Brain pericyte (primary cell): Measurements from ENCODE around the gene CAMTA1.
"Not testable (repeated sequence)": the region's sequence is repeated elsewhere in the genome, so short reads cannot be mapped to it uniquely, and the experiment has no call there.

Experiments
- DNase-seq: peaks from one replicate; pipeline ENCODE4 v3.0.0-alpha.2; 2012; ENCODE audit warnings: low read depth, low spot score

CAMTA1 gene

DNA sequence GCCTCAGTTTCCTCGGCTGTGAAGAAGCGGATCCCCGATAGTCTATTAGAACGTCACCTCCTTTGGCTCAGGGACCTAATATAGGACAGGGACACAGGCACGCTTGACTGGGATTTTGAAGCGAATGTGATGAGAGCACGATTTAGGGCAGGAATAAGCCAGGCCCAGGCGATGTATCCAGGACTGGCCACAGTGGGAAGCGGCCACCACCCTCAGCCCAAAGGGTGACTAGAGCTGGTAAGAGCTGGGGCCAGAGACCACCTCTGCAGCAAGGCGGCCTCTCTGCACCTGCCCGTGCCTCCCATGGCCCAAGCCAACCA is 885.9 kb downstream of the CAMTA1 start:
- no peak for DNase-seq

DNA sequence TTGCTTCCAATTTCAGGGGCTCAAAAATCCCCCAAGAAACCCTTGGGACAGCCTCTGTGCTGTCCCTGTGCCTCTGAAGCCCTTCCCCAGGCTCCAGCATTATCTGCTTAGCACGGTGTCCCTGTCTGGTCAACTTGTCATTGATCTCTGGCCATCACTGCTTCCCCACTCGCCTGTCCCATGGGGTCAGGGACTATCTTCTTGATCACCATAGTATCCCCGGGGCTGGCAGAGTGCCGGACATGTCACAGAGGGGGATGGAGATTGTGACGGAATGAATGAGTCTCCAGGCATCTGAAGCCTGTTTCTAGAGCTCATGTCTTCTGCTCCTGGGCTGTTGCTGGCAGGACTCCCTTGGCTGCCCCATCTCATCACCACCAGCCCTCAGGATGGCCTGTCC is 886.4 kb downstream of the CAMTA1 start:
- no peak for DNase-seq

DNA sequence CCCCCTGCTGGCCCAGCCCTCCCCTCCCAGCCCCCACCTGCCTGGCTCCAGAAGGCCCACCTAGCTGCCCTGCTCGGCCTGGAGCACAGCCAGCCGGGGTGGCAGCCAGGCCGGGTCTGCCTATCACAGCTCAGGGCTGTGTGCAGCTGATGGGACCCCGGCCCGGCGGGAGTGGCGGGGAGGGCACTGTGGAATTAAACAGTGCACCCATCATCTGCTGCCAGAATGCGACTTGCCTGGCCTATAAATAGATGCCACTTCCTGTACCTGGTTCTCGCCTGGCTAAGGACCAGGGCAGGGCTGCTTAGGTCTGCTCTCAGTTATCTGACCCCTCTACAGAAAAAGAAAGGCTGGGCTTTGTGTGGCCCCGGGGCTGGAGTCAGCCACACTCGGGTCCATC is 887.6 kb downstream of the CAMTA1 start:
- no peak for DNase-seq

DNA sequence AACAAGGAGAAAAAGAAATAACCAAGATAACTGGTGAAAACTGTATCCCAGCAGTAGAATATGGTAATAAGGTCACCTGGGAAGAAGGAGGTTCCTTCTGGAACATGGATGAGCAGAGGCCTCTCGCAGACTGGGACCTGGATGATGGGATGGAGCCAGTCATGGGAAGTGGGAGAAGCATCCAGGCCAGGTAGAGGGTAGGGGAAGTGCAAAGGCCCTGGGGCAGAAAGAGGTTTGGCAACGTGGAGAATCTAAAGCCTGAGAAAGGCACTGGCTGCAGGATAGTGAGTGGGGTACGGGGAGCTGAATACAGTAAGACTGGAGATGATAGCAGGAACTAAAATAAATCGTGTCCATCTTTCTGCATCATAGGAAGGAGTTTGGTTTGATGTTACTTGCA is 889.7 kb downstream of the CAMTA1 start:
- DNase-seq: no peak

DNA sequence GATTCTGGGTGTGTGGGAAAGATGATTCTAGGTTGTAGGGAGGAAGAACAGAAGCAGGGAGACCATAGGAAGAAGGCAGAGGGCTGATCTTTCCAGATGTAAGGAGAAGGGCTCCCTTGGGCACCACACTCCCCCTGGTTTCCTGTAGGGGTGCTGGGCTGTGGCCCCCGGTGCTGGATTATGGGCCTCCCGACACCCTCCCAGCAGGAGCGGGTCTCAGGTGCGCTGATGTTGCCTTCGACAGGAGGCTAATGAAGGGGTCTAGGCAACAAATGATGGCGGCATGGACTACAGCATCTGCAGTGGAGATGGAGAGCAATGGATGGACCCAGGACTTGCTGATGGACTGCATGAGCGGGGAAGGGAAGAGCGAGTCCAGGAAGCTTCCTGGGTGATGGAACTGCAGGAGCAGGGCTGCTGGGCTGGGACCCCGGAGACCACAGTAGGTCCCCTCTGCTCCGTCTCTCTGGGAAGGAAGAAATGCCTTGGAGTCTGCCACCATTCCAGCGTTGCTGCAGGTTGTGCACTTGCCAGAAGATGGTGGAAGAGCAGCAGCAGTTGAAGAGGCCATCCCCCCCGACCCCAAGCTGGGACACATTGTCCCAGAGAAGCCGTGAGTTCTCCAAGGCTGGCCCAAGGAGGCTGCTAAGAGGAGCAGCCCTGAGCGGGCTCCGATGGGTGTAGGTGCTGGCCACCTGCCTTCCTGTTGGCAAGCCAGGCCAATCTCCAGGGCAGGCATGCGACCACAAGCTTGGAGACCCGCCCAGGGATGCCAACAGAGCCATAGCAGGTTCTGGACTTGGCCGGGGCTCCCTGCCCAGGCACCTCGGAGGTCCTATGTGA is 890.4 kb downstream of the CAMTA1 start:
- DNase-seq: no peak

DNA sequence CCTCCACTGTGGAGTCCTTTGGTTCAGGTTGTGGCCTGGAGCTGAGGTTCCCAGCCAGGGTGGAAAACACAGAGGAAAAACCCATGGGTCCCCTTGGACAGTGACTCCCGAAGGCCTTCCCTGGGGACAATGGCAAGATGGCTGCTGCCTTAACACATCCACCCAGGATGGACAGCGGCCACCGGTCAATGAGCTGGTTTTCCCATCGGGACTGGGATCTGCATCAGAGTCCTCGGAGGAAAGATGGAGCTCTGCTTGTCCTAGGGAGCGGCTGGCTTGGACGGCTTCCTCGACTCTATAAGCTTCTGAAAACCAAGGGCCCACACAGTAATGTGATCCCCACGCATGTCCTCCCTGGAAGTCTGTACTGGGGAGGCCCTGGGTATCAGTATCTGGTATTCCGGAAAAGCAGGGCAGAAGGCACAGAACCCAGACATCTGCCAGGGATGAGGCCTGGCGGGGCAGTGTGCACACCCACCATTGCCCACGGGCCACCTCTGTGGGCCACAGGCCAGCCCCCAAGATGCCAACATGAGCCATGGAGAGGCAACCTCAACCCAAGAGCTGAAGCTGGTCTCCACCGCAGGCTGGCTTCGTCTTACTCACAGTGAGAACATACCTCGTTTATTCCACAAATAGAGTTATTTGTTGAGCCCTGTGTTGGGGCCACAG is 891.2 kb downstream of the CAMTA1 start:
- DNase-seq: no peak

DNA sequence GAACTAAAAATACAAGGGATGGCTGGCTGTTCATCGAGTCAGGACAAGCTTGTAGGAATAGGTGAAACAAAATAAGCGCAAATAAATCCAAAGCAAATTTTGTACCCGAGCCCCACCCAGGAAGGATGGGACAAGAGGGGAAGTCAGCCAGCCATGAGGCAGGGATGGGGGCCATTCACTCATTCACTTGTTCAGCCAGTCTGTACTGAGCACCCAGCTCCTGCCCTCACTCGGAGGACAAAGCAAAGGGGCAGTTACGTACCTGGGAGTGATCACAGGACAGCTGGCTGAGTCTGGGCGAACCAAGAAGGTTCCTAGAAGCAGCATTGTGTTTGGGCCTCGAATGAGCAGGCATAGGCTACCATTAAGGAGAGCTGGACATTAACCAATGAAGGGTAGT is 891.9 kb downstream of the CAMTA1 start:
- DNase-seq: no peak

DNA sequence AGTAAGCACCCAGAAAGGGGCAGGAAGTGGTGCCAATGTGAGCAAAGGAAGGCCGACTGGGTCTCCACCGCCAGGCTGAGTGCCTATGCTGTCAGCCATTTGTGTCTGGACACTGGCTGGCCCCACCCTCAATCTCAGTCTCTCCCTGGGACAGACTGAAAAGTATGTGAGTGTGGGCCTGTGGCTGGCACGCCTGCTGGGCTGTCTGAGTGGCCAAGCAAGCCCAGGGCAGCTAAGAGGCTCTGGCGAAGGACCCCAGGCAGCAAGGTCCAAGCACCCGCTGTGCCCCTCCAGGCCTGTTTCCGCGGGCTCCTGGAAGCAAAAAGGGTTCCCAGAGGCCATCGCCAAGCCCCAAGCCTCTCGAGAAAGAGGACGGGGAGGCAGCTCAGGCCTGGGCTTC is 892.6 kb downstream of the CAMTA1 start:
- DNase-seq: no peak

DNA sequence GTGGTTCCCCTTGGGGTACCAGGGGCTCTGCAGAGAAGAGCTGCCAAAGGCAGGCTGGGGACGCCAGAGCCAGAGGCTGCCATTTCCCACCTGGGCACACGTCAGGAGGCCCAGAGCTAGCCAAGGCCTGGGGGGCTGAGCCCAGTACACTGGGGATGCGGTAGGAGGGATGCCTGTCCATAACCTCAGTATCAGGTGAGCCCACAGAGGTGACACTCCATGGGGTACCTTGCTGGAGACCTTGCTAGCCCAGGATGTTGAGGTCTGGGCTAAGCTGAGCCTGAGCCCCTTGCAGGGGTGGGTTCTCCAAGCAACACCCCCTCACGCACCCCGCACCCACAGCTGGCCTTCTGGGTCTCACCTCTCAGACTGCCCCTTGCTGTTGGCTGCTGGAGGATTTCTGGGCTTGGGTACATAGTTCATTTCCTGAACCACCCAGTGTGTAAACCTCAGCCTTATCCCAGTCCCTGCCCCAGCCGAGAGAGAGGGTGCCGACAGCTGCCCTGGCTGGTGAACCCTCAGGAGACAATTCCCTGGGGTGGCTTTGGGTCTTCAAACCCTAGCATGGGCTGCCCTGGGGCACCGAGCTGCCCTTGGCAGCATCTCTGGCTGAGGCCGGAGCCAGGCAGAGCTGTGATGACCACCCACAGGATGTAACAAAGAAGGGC is 893.4 kb downstream of the CAMTA1 start:
- DNase-seq: no peak

DNA sequence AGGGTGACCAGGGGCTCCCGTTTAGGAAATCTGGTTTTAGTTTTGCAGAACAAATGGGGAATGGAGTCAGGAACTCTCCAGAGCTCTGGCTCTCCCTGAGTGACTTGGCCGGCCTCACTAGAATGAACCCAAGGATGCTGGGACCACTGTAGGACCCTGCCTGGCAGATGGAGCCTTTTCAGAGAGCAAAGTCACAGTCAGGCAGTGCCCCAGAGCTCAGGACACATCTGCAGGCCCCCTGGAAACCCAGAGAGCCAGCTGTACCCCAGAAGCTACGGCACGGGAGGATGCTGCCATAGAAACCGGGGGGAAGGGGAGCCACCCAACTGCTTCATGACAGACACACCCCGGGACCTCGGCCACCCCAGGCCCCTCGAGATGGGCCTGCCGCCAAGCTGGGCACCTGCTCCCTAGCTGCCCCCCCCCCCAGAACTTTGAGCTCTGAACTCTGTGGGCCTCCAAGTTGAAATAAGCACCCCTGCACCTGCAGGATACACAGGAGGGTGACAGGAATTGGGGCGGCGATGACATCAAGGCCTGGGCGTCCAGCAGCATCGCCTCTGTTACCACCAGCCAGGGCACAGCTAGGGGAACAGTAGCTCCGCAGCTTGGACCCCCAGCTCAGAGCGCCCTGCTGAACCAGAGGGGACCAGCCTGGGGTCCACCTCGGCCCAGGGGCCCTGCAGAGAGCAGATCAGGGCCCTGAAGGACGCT is 894.1 kb downstream of the CAMTA1 start:
- no peak for DNase-seq

DNA sequence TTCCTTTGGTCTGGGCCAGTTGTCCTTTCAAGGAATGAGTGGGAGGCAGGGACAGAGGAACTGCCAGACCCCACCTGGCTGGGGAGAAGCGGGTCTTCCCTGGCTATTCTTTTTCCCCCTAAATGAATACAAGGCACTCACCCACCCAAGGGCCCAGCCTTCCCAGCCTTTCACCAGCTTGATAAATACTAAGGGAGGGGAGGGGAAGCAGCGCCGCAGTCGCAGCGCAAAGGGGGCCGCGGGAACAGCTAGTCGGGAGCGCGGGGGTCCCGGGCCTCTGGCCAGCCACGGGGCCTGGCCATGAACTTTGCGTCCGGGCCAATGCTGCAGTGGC is 894.6 kb downstream of the CAMTA1 start:
- DNase-seq: no peak

DNA sequence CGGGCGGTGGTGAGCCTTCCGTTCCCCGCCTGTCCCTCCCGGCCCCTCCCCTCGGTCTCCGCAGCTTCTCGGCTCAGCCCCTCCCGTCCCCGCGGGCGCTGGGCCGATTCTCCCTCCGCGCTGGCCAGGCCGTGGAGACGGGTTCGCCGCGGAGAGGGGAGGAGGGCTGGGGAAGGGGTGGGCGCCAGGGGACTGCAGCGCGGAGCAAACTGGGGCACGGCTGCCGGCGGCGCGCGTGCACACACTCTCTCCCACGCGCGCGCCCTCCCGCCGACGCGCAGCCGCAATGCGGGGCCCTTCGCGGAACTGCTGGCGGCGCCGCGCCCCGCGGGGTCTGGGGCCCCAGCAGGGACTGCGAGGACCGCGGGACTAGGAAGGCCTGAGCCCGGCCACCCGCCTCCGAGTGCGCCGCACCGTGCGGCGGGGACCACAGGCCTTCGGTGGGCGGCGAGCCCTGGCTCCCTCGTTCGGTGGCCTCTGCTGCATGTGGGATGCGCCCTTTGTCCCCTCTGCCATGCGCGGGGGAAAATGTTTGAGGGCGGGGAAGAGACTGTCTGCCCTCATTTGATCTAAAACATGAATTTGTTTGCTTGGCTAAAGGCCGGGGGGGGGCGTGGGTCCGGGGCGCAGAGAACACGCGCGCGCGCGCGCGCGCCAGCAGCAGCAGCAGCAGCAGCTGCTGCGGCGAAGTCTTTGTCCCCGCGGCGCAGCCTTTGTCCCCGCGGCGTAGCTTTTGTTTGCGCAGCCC is 895.1 kb downstream of the CAMTA1 start:
- no peak for DNase-seq

DNA sequence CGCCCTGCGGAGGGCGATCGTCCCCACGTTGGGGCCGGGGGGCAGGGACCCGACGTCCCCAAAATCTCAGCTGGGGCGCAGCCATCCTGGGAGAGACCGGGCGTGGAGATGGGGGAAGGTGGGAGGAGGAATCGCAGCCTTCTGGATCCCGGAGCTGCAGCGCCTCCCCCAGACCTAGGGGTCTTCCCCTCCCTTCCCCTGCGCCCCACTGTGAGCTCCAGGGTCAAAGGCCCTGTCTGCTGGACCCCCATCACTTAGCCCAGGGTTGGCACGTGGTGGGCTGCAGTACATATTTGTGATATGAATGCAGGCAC is 895.7 kb downstream of the CAMTA1 start:
- DNase-seq: no peak

DNA sequence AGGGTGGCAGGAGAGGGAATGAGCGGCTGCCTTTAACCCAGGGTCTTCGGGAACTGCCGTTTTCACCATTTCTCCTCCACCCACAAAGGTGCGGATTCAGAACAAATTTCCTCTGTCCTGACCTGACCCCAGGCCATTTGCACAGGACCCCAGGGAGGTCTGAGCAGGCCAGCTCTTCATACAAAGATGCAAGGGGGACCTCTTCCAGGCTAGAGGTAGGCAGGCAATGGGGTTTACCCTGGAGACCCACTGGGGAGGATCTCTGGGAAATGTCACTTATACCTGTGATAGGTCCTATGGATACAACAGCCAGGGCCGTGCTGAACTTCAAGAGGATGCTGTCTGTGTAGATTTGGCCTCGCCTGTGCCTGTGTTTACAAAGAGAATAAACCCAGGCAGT is 896.1 kb downstream of the CAMTA1 start:
- DNase-seq: no peak

DNA sequence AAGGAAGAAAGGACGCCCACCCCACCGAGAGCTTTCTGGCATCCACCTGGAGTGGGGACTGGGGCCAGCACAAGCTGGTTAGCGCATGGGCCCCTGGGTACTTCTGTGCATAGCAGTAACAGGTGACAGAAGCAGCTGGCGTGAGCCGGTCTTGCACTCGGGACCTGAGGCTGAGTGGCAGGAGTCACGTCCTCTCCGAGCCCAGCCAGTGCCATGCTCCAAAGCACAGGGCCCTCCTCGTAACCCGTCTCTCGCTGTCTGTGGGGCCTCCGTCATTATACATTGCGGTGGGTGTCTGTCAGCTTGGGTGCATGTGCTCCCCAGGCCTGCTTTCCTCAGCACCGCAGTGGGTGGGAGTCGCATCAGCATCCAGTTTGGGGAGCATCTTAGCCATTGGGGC is 898.3 kb downstream of the CAMTA1 start:
- DNase-seq: no peak

DNA sequence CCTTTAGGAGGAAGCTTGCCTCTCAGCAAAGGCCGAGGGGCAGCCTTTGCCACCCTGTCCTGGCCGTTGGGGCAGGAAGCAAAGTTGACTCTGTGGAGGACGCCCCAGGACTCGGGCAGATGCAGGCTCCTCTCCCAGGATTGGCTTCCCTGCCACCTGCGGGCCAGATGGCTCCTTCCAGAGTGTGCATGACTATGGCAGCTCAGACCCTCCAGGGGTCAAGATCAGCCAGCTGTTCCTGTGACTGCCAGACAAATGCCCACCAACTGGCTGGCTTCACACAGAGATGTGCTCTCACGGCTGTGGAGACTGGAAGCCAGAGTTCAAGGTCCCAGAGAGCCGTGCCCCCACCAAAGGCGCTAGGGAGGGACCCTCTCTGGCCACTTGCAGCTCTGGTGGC is 898.9 kb downstream of the CAMTA1 start:
- no peak for DNase-seq

DNA sequence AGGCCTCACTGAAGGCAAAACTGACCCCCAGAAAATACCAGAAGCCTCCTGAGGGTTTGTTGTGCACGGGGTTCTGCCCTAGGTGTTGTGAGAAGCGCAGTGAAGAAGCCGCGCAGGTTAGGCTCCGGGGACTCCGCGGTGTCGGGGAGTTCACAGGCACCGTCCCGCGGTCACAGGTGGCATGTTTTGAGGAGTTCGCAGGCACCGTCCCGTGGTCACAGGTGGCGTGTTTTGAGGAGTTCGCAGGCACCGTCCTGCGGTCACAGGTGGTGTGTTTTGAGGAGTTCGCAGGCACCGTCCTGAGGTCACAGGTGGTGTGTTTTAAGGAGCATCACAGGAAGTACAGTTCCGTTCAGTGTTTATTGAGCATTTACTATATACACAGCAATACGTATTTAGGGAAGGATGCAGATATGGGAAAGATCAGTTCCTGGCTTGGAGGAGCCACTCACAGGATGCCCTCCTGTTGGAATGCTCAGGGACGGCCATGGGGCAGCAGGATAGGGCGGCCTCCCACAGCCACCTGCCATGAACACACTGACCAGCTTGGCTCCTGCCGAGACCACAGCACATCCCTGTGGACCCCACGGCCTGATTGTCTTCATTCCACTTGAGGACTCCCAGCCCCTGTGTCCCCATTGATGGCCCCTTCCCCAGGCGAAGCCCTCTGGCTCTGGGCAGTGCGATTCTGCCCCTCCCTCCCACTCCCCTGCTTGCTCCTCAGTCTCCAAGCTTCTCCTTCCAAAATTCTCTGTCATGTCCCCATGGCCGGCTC is 899.8 kb downstream of the CAMTA1 start:
- DNase-seq: no peak

DNA sequence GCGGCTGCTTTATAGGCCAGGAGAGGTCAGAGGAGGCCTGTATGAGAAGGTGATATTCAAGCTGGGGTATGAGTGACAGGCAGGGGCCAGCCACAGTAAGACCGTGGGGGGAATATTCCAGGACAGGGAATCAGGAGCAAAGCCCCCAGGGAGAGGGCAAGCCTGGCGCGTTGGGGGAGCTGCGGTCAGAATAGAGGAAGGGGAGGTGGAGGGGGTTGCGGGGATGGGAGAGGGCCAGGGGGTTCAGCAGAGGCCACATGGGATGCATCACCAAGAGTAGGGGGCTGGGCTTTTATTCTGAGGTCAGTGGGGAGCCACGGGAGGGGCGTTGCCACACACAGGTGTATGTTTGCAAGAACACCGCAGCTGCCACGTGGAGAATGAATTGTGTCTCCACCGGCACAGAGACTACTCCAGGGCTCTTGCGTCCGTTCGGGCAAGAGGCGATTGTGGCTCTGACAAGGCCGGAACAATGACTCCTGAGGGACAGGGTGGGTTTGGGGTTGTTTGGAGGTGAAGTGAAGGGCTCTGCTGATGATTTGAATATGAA is 901.1 kb downstream of the CAMTA1 start:
- no peak for DNase-seq

DNA sequence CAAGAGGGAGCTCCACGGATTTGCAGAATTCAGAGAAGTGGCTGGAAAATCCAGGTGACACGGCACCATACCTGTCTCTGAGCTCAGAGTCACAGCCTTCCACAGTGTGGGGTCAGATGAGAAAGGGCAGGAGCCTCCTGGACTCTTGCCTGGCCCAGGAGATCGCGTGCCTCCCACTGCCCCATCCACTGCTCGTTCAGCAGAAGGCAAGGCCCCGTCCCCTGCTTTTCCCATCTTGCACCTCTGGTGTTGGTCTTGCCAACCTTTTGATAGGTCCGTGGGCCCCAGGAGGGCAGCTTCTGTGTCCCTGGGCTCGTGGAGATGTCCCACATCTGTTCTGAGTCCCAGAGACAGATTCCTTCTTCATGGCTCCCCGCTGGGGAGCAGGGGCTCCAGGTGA is 902.2 kb downstream of the CAMTA1 start:
- DNase-seq: no peak

DNA sequence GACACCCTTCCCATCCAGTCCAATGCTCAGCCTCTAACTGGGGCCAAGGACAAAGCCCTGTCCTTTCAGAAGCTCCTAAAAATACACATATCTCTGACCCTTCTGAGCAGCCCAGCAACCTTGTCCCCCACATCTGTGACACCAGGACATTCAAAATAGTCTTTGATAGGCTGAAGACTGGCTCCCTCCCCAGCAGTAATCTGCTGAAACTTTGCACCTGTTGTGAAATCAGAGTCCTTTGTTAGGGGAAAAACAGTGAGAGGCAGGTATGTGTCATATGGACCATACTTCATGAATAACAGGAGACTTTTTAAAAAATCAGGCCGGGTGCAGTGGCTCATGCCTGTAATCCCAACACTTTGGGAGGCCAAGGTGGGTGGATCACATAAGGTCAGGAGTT is 903.4 kb downstream of the CAMTA1 start:
- DNase-seq: no peak

DNA sequence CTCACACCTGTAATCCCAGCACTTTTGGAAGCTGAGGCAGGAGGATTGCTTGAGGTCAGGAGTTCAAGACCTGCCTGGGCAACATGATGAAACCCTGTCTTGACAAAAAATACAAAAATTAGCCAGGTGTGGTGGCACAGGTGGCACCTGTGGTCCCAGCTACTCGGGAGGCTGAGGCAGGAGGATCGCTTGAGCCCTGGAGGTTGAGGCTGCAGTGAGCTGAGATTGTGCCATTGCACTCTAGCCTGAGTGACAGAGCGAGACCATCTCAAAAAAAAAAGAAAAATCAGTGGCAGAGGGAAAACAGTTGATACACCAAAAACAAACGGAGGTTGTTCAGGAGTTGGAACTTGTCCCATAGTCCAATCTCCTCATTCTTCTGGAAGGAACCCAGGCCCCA is 904.1 kb downstream of the CAMTA1 start:
- not testable (repeated sequence) for DNase-seq
